Measurements from ENCODE around the gene ELMO1.

ELMO1 gene

GRCh38 chr7:37344886-37345579 lies 103.6 kb downstream of the ELMO1 start:
- no peaks in the 10 kb centered on the region for H3K36me3 ChIP-seq
- no peak for TF ChIP-seq CTCF (IDR thresholded peaks at IDR 0.05; ENCODE audit: low read depth, low read length)
- no peak overlapping the region for H3K4me3 ChIP-seq (ENCODE audit: low read depth, low read length)
- no peak for DNase-seq
- no peaks in the 10 kb centered on the region for H3K9me3 ChIP-seq (ENCODE audit: severe bottlenecking)
- H3K27ac ChIP-seq, result 0 out of 2 replicates have a peak overlapping the region, but pooled peaks have one; percentile 19
- no peaks in the 10 kb centered on the region for H3K27me3 ChIP-seq (ENCODE audit: insufficient read depth, low read depth, severe bottlenecking)

DNA sequence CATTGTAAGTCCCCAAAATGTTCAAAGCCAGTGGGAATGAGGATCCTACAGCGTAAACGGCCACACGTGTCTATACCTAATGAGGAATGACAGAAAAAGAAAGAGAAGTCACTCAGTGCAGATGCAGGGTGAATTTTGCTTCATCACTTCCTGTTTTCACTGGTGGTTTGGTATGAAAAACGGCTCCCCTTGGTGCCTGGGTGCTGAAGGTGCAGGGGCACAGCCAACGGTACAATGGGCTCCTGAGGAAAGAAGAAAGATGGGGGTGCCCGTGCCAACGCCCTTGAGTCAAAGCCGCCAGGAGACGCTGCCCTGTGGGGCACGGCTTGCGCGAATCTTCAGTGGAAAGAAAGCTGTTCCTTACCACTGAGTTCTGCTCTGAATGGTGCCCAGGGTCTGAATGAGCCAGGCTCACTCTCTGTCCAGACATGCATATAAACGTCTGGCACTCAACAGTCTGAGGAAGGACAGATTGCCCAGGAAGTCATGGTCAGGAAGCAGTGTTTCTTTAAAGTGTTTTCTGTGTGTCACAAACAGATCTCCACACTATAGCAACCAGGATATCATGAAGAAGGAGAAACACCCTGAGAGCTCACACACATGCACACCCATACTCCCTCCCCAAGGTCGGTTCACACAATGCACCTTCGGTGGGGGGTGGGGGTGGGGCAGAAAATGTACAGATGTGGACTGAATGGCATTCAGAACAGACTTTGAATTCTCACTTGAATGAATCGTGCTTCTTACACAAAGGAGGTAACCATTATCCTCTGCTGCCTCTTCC lies 105.8 kb downstream of the ELMO1 start:
- Histone ChIP-seq H3K9me3 (ENCODE audit: severe bottlenecking) (no peaks in the 10 kb centered on the region), H3K27ac (no peak overlapping the region), H3K27me3 (ENCODE audit: insufficient read depth, low read depth, severe bottlenecking) (no peaks in the 10 kb centered on the region), H3K4me3 (ENCODE audit: low read depth, low read length) (no peak overlapping the region), H3K36me3 (no peaks in the 10 kb centered on the region)
- no peak for TF ChIP-seq CTCF (IDR thresholded peaks at IDR 0.05; ENCODE audit: low read depth, low read length)
- no peak for DNase-seq

DNA sequence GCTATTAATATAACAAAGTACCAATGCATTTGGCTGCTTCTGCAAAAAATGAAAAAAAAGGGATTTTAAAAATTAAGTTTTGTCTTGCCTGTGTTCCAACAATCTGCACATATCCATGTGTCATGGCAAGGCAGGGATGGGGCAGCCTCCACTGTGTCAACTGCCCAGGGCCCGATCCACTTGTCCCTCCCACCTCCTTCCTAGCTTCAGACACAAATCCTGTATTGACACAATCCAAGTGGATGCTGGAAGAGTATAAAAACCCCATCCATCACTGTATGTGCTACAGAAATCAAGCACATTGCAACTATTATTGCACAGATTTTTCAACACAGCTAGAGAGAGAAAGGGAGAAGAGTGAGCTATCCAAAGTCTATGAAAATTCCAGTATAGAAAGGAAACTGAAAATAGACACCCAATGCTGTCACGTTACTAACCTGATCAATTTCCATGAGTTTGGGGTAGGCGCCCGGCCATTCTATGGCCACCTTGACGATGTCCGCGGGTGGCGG lies 106.4 kb downstream of the ELMO1 start:
- DNase-seq, result no peak
- Histone ChIP-seq H3K4me3 (ENCODE audit: low read depth, low read length) (no peak overlapping the region), H3K27me3 (ENCODE audit: insufficient read depth, low read depth, severe bottlenecking) (no peaks in the 10 kb centered on the region), H3K36me3 (no peaks in the 10 kb centered on the region), H3K9me3 (ENCODE audit: severe bottlenecking) (no peaks in the 10 kb centered on the region), H3K27ac (no peak overlapping the region)
- no peak for TF ChIP-seq CTCF (IDR thresholded peaks at IDR 0.05; ENCODE audit: low read depth, low read length)

- no peaks in the 10 kb centered on the region for H3K9me3 ChIP-seq (ENCODE audit: severe bottlenecking)
- no peaks in the 10 kb centered on the region for H3K36me3 ChIP-seq
- no peak overlapping the region for H3K27ac ChIP-seq
- TF ChIP-seq CTCF (IDR thresholded peaks at IDR 0.05; ENCODE audit: low read depth, low read length), result no peak
- no peak for DNase-seq
- no peak overlapping the region for H3K4me3 ChIP-seq (ENCODE audit: low read depth, low read length)
- no peaks in the 10 kb centered on the region for H3K27me3 ChIP-seq (ENCODE audit: insufficient read depth, low read depth, severe bottlenecking)
Observed at GRCh38 chr7:37341033-37341630, 107.5 kb downstream of the ELMO1 start.

- H3K36me3 ChIP-seq, result no peaks in the 10 kb centered on the region
- no peaks in the 10 kb centered on the region for H3K9me3 ChIP-seq (ENCODE audit: severe bottlenecking)
- no peak for DNase-seq
- no peak overlapping the region for H3K27ac ChIP-seq
- no peak for TF ChIP-seq CTCF (IDR thresholded peaks at IDR 0.05; ENCODE audit: low read depth, low read length)
- H3K27me3 ChIP-seq (ENCODE audit: insufficient read depth, low read depth, severe bottlenecking), result no peaks in the 10 kb centered on the region
- H3K4me3 ChIP-seq (ENCODE audit: low read depth, low read length), result no peak overlapping the region
Observed at GRCh38 chr7:37338966-37339365, 109.7 kb downstream of the ELMO1 start.

All from WERI-Rb-1 (cell line).